ENCODE results near the gene PTPRN2.
"Not testable (repeated sequence)": the region's sequence is repeated elsewhere in the genome, so short reads cannot be mapped to it uniquely, and the experiment has no call there.

PTPRN2 gene

GRCh38 chr7:158257516-158258410 is 329.9 kb downstream of the PTPRN2 start:
- no peak for DNase-seq

GRCh38 chr7:158257001-158257400 is 330.6 kb downstream of the PTPRN2 start:
- no peak for DNase-seq

GRCh38 chr7:158256091-158256816 is 331.4 kb downstream of the PTPRN2 start:
- DNase-seq: no peak

- DNase-seq: no peak
Measured at GRCh38 chr7:158255558-158255957, 332.1 kb downstream of the PTPRN2 start.

GRCh38 chr7:158255156-158255555 is 332.5 kb downstream of the PTPRN2 start:
- DNase-seq: no peak

GRCh38 chr7:158253670-158254045 is 334.0 kb downstream of the PTPRN2 start:
- DNase-seq: not testable (repeated sequence)

- no peak for DNase-seq
Measured at GRCh38 chr7:158252837-158253669, 334.6 kb downstream of the PTPRN2 start.

GRCh38 chr7:158252081-158252836 is 335.4 kb downstream of the PTPRN2 start:
- DNase-seq: no peak

GRCh38 chr7:158251061-158251965 is 336.3 kb downstream of the PTPRN2 start:
- no peak for DNase-seq

GRCh38 chr7:158249692-158250091 is 337.9 kb downstream of the PTPRN2 start:
- no peak for DNase-seq

GRCh38 chr7:158248816-158249215 is 338.8 kb downstream of the PTPRN2 start:
- DNase-seq: no peak

- no peak for DNase-seq
Measured at GRCh38 chr7:158247758-158248487, 339.7 kb downstream of the PTPRN2 start.

- DNase-seq: no peak
Measured at GRCh38 chr7:158246960-158247673, 340.5 kb downstream of the PTPRN2 start.

- DNase-seq: no peak
Measured at GRCh38 chr7:158246272-158246959, 341.2 kb downstream of the PTPRN2 start.

- no peak for DNase-seq
Measured at GRCh38 chr7:158245724-158246041, 341.9 kb downstream of the PTPRN2 start.

- no peak for DNase-seq
Measured at GRCh38 chr7:158244873-158245723, 342.5 kb downstream of the PTPRN2 start.

GRCh38 chr7:158244430-158244829 is 343.2 kb downstream of the PTPRN2 start:
- DNase-seq: no peak

GRCh38 chr7:158241919-158242318 is 345.7 kb downstream of the PTPRN2 start:
- no peak for DNase-seq
